HepG2 (cell line): ENCODE data around the gene BAHD1. TPM values are rescaled to one million over a fixed set of nuclear protein-coding genes. Genes with fewer than 3 reads are reported as not detected.

Experiments used
- CSRNP1 ChIP-seq: sonication (generic); formaldehyde crosslinking; IDR thresholded peaks from 2 replicates; pipeline ENCODE4 v1.8.1; 2023; ENCODE audit warnings: mild to moderate bottlenecking, missing genetic modification reagents
- CSRNP2 ChIP-seq: sonication (generic); formaldehyde crosslinking; conservative IDR thresholded peaks from 2 replicates; pipeline ENCODE4 v1.8.0; 2022; ENCODE audit warnings: low read depth, missing genetic modification reagents
- FOXC1 ChIP-seq: sonication (generic); formaldehyde crosslinking; IDR thresholded peaks from 2 replicates; pipeline ENCODE4 v1.8.0; 2022; ENCODE audit warnings: mild to moderate bottlenecking, missing genetic modification reagents, borderline replicate concordance
- GATAD2A ChIP-seq: IDR thresholded peaks from 2 replicates; pipeline ENCODE4 v1.6.1; 2016
- GLMP ChIP-seq: sonication (generic); formaldehyde crosslinking; IDR thresholded peaks from 2 replicates; pipeline ENCODE4 v1.9.0; 2021; ENCODE audit warnings: missing genetic modification reagents, mild to moderate bottlenecking, borderline replicate concordance
- GTF3A ChIP-seq: sonication (generic); formaldehyde crosslinking; conservative IDR thresholded peaks from 2 replicates; pipeline ENCODE4 v1.4.0; 2020; ENCODE audit warnings: mild to moderate bottlenecking, missing genetic modification reagents
- MAFF ChIP-seq: IDR thresholded peaks from 2 replicates; pipeline ENCODE4 v1.6.1; 2011; ENCODE audit warnings: low read depth, low read length, improper control_type of control experiment
- SUZ12 ChIP-seq: fragments of 150-350 bp; IDR thresholded peaks from 2 replicates; pipeline ENCODE4 v1.6.1; 2014; ENCODE audit warnings: low read depth, low read length
- USF2 ChIP-seq, 2 experiments: sonication (generic) in 1 of 2; formaldehyde crosslinking in 1 of 2; IDR thresholded peaks; 2 replicates each; pipeline versions ENCODE4 v1.5.1 to v1.6.1; 2011 to 2020; ENCODE audit warnings: borderline replicate concordance in 1 of 2, low read depth in 1 of 2, low read length in 1 of 2, mild to moderate bottlenecking in 1 of 2, missing genetic modification reagents in 1 of 2, moderate library complexity in 1 of 2
- ZBTB33 ChIP-seq: sonication (generic); formaldehyde crosslinking; IDR thresholded peaks from 2 replicates; pipeline ENCODE4 v1.4.0; 2020; ENCODE audit warnings: missing genetic modification reagents
- ZNF205 ChIP-seq: IDR thresholded peaks from 2 replicates; pipeline ENCODE4 v1.6.1; 2018; ENCODE audit warnings: missing biosample characterization, missing genetic modification reagents
- ZNF331 ChIP-seq: sonication (generic); formaldehyde crosslinking; IDR thresholded peaks from 2 replicates; pipeline ENCODE4 v1.4.0; 2020; ENCODE audit warnings: missing genetic modification reagents
- ZNF569 ChIP-seq: sonication (generic); formaldehyde crosslinking; IDR thresholded peaks from 2 replicates; pipeline ENCODE4 v1.5.0; 2020; ENCODE audit warnings: mild to moderate bottlenecking, missing genetic modification reagents, moderate library complexity, borderline replicate concordance
- ZNF615 ChIP-seq: sonication (generic); formaldehyde crosslinking; IDR thresholded peaks from 2 replicates; pipeline ENCODE4 v1.5.0; 2020; ENCODE audit warnings: mild to moderate bottlenecking, missing genetic modification reagents, borderline replicate concordance
- ZNF784 ChIP-seq: sonication (generic); formaldehyde crosslinking; IDR thresholded peaks from 2 replicates; pipeline ENCODE4 v1.5.1; 2020; ENCODE audit warnings: missing genetic modification reagents, mild to moderate bottlenecking, borderline replicate concordance
- ZSCAN25 ChIP-seq: sonication (generic); formaldehyde crosslinking; IDR thresholded peaks from 2 replicates; pipeline ENCODE4 v1.8.0; 2022; ENCODE audit warnings: mild to moderate bottlenecking, missing genetic modification reagents
- polyA plus RNA-seq, 8 experiments: library from polyadenylated mRNA; depleted of rRNA in 3 of 8; stranded (reverse) in 7 of 8; unstranded in 1 of 8; fragments of >200 nt; fragmentation: Illumina TruSeq in 4 of 8; extraction: Trizol in 4 of 8; gene quantifications; 2 replicates each; pipeline versions ENCODE4 v1.2.1 to v1.2.3, GENCODE V29; 2011 to 2016; ENCODE audit warnings: low read depth in 4 of 8, missing spikeins in 1 of 8, mixed read lengths in 1 of 8; ENCODE audit not compliant: insufficient read depth in 1 of 8
- total RNA-seq, 5 experiments: library from RNA; depleted of rRNA; stranded (reverse); fragments of >200 nt; fragmentation: Illumina TruSeq; extraction: Trizol; gene quantifications; 2 replicates each; pipeline ENCODE4 v1.2.3, GENCODE V29; 2016; ENCODE audit warnings: low read depth in 1 of 5

Gene BAHD1
- total and polyA plus RNA-seq, 2 of the 13 experiments (the other 11 are each of a cell fraction or from before 2014, with no cell fraction given): 3.3 to 8.7 TPM

- TF ChIP-seq GLMP (no peak), ZNF784 (CRISPR knock-in tag) (no peak), ZNF205 (no peak; the same call in 1 of the 2 replicates), GATAD2A (CRISPR knock-in tag) (no peak), GTF3A (no peak), ZNF569 (0 out of 2 replicates have a peak, but pooled peaks have one; percentile 53), ZBTB33 (CRISPR knock-in tag) (no peak), FOXC1 (CRISPR knock-in tag) (peak; percentile 82), ZNF615 (no peak), CSRNP1 (CRISPR knock-in tag) (peak; percentile 77), ZSCAN25 (CRISPR knock-in tag) (peak; percentile 35; the same call in 1 of the 2 replicates), CSRNP2 (CRISPR knock-in tag) (no peak), MAFF (no peak), USF2 (IDR thresholded peaks at IDR 0.05; ENCODE audit: low read depth, low read length) (no peak), USF2 (CRISPR knock-in tag; IDR thresholded peaks at IDR 0.05; ENCODE audit: borderline replicate concordance) (no peak), ZNF331 (CRISPR knock-in tag) (peak; percentile 47; the same call in 1 of the 2 replicates), SUZ12 (no peak)
Measured at GRCh38 chr15:40405501-40406381, 35.0 kb upstream of the BAHD1 start, which contains the start of gene IVD (continued).
